Ramos (cell line): ENCODE results near the gene FBXL7.

Experiments
- in situ Hi-C: fragments of 300-500 bp; cut with MboI; formaldehyde crosslinking; loops from one replicate; pipeline ENCODE4 v1.14.3; 2022; ENCODE audit warnings: low sequenced_read_pairs; ENCODE audit not compliant: unreplicated experiment

The FBXL7 gene

GRCh38 chr5:15500325-15501001, 483 bp downstream of the FBXL7 start:
- in situ Hi-C loops = no loop called here

GRCh38 chr5:15501091-15501791, 1.3 kb downstream of the FBXL7 start:
- in situ Hi-C loops = no loop called here

- in situ Hi-C loops = no loop called here
Measured at GRCh38 chr5:15502208-15502607, 2.2 kb downstream of the FBXL7 start.

- in situ Hi-C loops = no loop called here
Measured at GRCh38 chr5:15506146-15506545, 6.2 kb downstream of the FBXL7 start.

GRCh38 chr5:15506897-15507296, 6.9 kb downstream of the FBXL7 start:
- in situ Hi-C loops = no loop called here

GRCh38 chr5:15510092-15510491, 10.1 kb downstream of the FBXL7 start:
- in situ Hi-C loops = no loop called here

- in situ Hi-C loops = no loop called here
Measured at GRCh38 chr5:15510831-15511230, 10.9 kb downstream of the FBXL7 start.

- in situ Hi-C loops = no loop called here
Measured at GRCh38 chr5:15513431-15513830, 13.5 kb downstream of the FBXL7 start.

- in situ Hi-C loops = no loop called here
Measured at GRCh38 chr5:15513911-15514310, 13.9 kb downstream of the FBXL7 start.

GRCh38 chr5:15515229-15515628, 15.2 kb downstream of the FBXL7 start:
- in situ Hi-C loops = no loop called here

GRCh38 chr5:15516486-15516885, 16.5 kb downstream of the FBXL7 start:
- in situ Hi-C loops = no loop called here

GRCh38 chr5:15518786-15519185, 18.8 kb downstream of the FBXL7 start:
- in situ Hi-C loops = no loop called here

GRCh38 chr5:15520856-15521255, 20.9 kb downstream of the FBXL7 start:
- in situ Hi-C loops = no loop called here

- in situ Hi-C loops = no loop called here
Measured at GRCh38 chr5:15521381-15522186, 21.6 kb downstream of the FBXL7 start.

GRCh38 chr5:15522187-15522520, 22.2 kb downstream of the FBXL7 start:
- in situ Hi-C loops = no loop called here

- in situ Hi-C loops = no loop called here
Measured at GRCh38 chr5:15524712-15525111, 24.7 kb downstream of the FBXL7 start.

- in situ Hi-C loops = no loop called here
Measured at GRCh38 chr5:15525703-15526275, 25.8 kb downstream of the FBXL7 start.

- in situ Hi-C loops = no loop called here
Measured at GRCh38 chr5:15526413-15526812, 26.4 kb downstream of the FBXL7 start.

GRCh38 chr5:15528476-15528875, 28.5 kb downstream of the FBXL7 start:
- in situ Hi-C loops = no loop called here

- in situ Hi-C loops = no loop called here
Measured at GRCh38 chr5:15529013-15529412, 29.0 kb downstream of the FBXL7 start.

GRCh38 chr5:15529821-15530220, 29.8 kb downstream of the FBXL7 start:
- in situ Hi-C loops = no loop called here
